ENCODE results near the gene SUMO2. TPM values are rescaled to one million over a fixed set of nuclear protein-coding genes. Genes with fewer than 3 reads are reported as not detected.

SUMO2 gene
- total and polyA plus RNA-seq, 2 of the 13 experiments (the other 11 are each of a cell fraction or from before 2014, with no cell fraction given) = 337 to 553 TPM

GRCh38 chr17:75151930-75152329 is 30.8 kb downstream of the SUMO2 start (continued):
- TF ChIP-seq, protein P1, sequence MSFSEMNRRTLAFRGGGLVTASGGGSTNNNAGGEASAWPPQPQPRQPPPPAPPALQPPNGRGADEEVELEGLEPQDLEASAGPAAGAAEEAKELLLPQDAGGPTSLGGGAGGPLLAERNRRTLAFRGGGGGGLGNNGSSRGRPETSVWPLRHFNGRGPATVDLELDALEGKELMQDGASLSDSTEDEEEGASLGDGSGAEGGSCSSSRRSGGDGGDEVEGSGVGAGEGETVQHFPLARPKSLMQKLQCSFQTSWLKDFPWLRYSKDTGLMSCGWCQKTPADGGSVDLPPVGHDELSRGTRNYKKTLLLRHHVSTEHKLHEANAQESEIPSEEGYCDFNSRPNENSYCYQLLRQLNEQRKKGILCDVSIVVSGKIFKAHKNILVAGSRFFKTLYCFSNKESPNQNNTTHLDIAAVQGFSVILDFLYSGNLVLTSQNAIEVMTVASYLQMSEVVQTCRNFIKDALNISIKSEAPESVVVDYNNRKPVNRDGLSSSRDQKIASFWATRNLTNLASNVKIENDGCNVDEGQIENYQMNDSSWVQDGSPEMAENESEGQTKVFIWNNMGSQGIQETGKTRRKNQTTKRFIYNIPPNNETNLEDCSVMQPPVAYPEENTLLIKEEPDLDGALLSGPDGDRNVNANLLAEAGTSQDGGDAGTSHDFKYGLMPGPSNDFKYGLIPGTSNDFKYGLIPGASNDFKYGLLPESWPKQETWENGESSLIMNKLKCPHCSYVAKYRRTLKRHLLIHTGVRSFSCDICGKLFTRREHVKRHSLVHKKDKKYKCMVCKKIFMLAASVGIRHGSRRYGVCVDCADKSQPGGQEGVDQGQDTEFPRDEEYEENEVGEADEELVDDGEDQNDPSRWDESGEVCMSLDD (CRISPR knock-in tag; IDR thresholded peaks at IDR 0.05; ENCODE audit: borderline replicate concordance) = no peak
- TF ChIP-seq PRMT3 (CRISPR knock-in tag; IDR thresholded peaks at IDR 0.05; ENCODE audit: borderline replicate concordance, low read depth) (no peak), HMG20B (CRISPR knock-in tag; conservative IDR thresholded peaks at IDR 0.05) (no peak), SMAD3 (CRISPR knock-in tag; IDR thresholded peaks at IDR 0.05) (no peak), ZNF30 (CRISPR knock-in tag; IDR thresholded peaks at IDR 0.05) (no peak), TRIM24 (CRISPR knock-in tag; IDR thresholded peaks at IDR 0.05) (no peak), TBX2 (CRISPR knock-in tag; IDR thresholded peaks at IDR 0.05; ENCODE audit: borderline replicate concordance) (no peak), MLX (CRISPR knock-in tag; IDR thresholded peaks at IDR 0.05) (no peak)
- TF ChIP-seq, protein P2, sequence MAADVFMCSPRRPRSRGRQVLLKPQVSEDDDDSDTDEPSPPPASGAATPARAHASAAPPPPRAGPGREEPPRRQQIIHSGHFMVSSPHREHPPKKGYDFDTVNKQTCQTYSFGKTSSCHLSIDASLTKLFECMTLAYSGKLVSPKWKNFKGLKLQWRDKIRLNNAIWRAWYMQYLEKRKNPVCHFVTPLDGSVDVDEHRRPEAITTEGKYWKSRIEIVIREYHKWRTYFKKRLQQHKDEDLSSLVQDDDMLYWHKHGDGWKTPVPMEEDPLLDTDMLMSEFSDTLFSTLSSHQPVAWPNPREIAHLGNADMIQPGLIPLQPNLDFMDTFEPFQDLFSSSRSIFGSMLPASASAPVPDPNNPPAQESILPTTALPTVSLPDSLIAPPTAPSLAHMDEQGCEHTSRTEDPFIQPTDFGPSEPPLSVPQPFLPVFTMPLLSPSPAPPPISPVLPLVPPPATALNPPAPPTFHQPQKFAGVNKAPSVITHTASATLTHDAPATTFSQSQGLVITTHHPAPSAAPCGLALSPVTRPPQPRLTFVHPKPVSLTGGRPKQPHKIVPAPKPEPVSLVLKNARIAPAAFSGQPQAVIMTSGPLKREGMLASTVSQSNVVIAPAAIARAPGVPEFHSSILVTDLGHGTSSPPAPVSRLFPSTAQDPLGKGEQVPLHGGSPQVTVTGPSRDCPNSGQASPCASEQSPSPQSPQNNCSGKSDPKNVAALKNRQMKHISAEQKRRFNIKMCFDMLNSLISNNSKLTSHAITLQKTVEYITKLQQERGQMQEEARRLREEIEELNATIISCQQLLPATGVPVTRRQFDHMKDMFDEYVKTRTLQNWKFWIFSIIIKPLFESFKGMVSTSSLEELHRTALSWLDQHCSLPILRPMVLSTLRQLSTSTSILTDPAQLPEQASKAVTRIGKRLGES (CRISPR knock-in tag; IDR thresholded peaks at IDR 0.05; ENCODE audit: borderline replicate concordance) = no peak

Measured in HepG2 (cell line).